WTC11 (cell line): ENCODE measurements around the gene CDIP1. TPM values are rescaled to one million over a fixed set of nuclear protein-coding genes. Genes with fewer than 3 reads are reported as not detected.
A peak's percentile ranks its signal among the peaks of the same experiment; 100 is the strongest.

Source experiments
- ATAC-seq: fragments of 200-7000 bp; cut with Tn5 transposase; 2 replicates; pipeline ENCODE4 v1.10.0; 2021; ENCODE audit warnings: mild to moderate bottlenecking, moderate library complexity
- CTCF ChIA-PET: fragments of 300-600 bp; sonication (Branson Sonifier 250); formaldehyde crosslinking; loops from one replicate; lab custom pipeline; 2021; ENCODE audit warnings: antibody characterized with exemption; lab: Charles Lee
- POLR2A ChIA-PET: fragments of 350-600 bp; sonication (Branson Sonifier 250); formaldehyde crosslinking; loops from one replicate; lab custom pipeline; 2021; ENCODE audit warnings: antibody characterized with exemption; lab: Charles Lee
- DNase-seq: peaks from one replicate; pipeline ENCODE4 v3.0.0; 2021; ENCODE audit warnings: low spot score
- H3K27ac Mint-ChIP-seq: 2 replicates; pipeline ENCODE4 v1.8.0; 2021; ENCODE audit warnings: mixed read lengths
- H3K27me3 Mint-ChIP-seq: 2 replicates; pipeline ENCODE4 v1.8.0; 2021; ENCODE audit warnings: low read depth, mild to moderate bottlenecking, moderate library complexity, mixed read lengths
- H3K36me3 Mint-ChIP-seq: 2 replicates; pipeline ENCODE4 v1.8.0; 2021; ENCODE audit warnings: mixed read lengths
- H3K4me1 Mint-ChIP-seq: 2 replicates; pipeline ENCODE4 v1.8.0; 2022; ENCODE audit warnings: mixed read lengths
- H3K4me3 Mint-ChIP-seq: 2 replicates; pipeline ENCODE4 v1.8.0; 2021; ENCODE audit warnings: mild to moderate bottlenecking, moderate library complexity, mixed read lengths
- H3K9me3 Mint-ChIP-seq: 2 replicates; pipeline ENCODE4 v1.8.0; 2021; ENCODE audit warnings: mixed read lengths
- ATF6 ChIP-seq: sonication (generic); formaldehyde crosslinking; IDR thresholded peaks from 2 replicates; pipeline ENCODE4 v1.8.1; 2023; ENCODE audit warnings: mild to moderate bottlenecking, missing genetic modification reagents
- CTCF ChIP-seq: fragments of 200-600 bp; IDR thresholded peaks from 2 replicates; pipeline ENCODE4 v1.8.0; 2022; ENCODE audit warnings: antibody characterized with exemption
- EMX1 ChIP-seq: fragments of 250-450 bp; sonication (Bioruptor Pico); IDR thresholded peaks from 2 replicates; pipeline ENCODE4 v1.8.0; 2021; ENCODE audit warnings: mild to moderate bottlenecking
- ERG ChIP-seq: fragments of 250-450 bp; sonication (Bioruptor Pico); IDR thresholded peaks from 2 replicates; pipeline ENCODE4 v1.8.0; 2021; ENCODE audit warnings: mild to moderate bottlenecking
- NR3C1 ChIP-seq: sonication (generic); formaldehyde crosslinking; conservative IDR thresholded peaks from 2 replicates; pipeline ENCODE4 v1.8.1; 2023; ENCODE audit warnings: low read depth, mild to moderate bottlenecking, missing genetic modification reagents
- SOX15 ChIP-seq: fragments of 250-450 bp; sonication (Bioruptor Pico); IDR thresholded peaks from 2 replicates; pipeline ENCODE4 v1.9.0; 2021; ENCODE audit warnings: mild to moderate bottlenecking
- SP1 ChIP-seq: sonication (generic); formaldehyde crosslinking; conservative IDR thresholded peaks from 2 replicates; pipeline ENCODE4 v1.8.1; 2022; ENCODE audit warnings: missing genetic modification reagents
- STAT6 ChIP-seq: sonication (generic); formaldehyde crosslinking; conservative IDR thresholded peaks from 2 replicates; pipeline ENCODE4 v1.8.1; 2023; ENCODE audit warnings: mild to moderate bottlenecking, low read depth, missing genetic modification reagents, moderate library complexity
- USF1 ChIP-seq: sonication (generic); formaldehyde crosslinking; IDR thresholded peaks from 2 replicates; pipeline ENCODE4 v1.8.0; 2022; ENCODE audit warnings: mild to moderate bottlenecking, missing genetic modification reagents
- ZNF396 ChIP-seq: fragments of 250-450 bp; sonication (Bioruptor Pico); IDR thresholded peaks from 2 replicates; pipeline ENCODE4 v1.8.0; 2021; ENCODE audit warnings: mild to moderate bottlenecking, moderate library complexity, borderline replicate concordance
- ZNF532 ChIP-seq: fragments of 250-450 bp; sonication (Bioruptor Pico); IDR thresholded peaks from 2 replicates; pipeline ENCODE4 v1.9.0; 2021; ENCODE audit warnings: mild to moderate bottlenecking, borderline replicate concordance
- total RNA-seq: library from RNA; stranded (reverse); gene quantifications from 3 replicates; pipeline ENCODE4 v1.2.3, GENCODE V29; 2021

Gene CDIP1
- total RNA-seq, 1 experiment from 2014 or later, result 68.9 TPM

- no peak for TF ChIP-seq NR3C1 (CRISPR knock-in tag)
Observed at GRCh38 chr16:4508806-4509205, 29.8 kb downstream of the CDIP1 start (continued).

GRCh38 chr16:4507588-4508345 lies 30.8 kb downstream of the CDIP1 start:
- TF ChIP-seq ZNF396, result no peak
- ATAC-seq, result no peak
- Mint-ChIP-seq H3K27ac (no peak overlapping the region; the same call in 1 of the 2 replicates), H3K9me3 (no peaks in the 10 kb centered on the region), H3K4me3 (no peak overlapping the region), H3K4me1 (0 out of 2 replicates have a peak, but pooled peaks cover 2% of the 10 kb centered on the region), H3K36me3 (peaks cover 12% of the 10 kb centered on the region), H3K27me3 (no peaks in the 10 kb centered on the region; the same call in 1 of the 2 replicates)
- ChIA-PET CTCF (interaction anchor here (0.6 to 5.1 kb wide), 17 partner anchors 10 to 187 kb away, joined by 3 to 23 read pairs (median 5); partner anchors contain the start of genes CDIP1, HMOX2 and MGRN1), POLR2A (no interaction called here)
- DNase-seq, result no peak

- Mint-ChIP-seq H3K27me3 (no peaks in the 10 kb centered on the region; the same call in 1 of the 2 replicates), H3K4me3 (no peak overlapping the region), H3K9me3 (no peaks in the 10 kb centered on the region), H3K4me1 (peaks cover 6% of the 10 kb centered on the region; the same call in 1 of the 2 replicates), H3K36me3 (peaks cover 12% of the 10 kb centered on the region), H3K27ac (peak overlapping the region; percentile 13)
- CTCF ChIA-PET, result interaction anchor here (0.7 to 5.1 kb wide), 21 partner anchors 8 to 1027 kb away, joined by 3 to 23 read pairs (median 5); partner anchors contain the start of genes HMOX2, MGRN1 and NMRAL1
- TF ChIP-seq CTCF (peak; percentile 88), ZNF532 (CRISPR knock-in tag) (no peak)
- DNase-seq (peak; percentile 51), ATAC-seq (peak; percentile 88)
- POLR2A ChIA-PET, result no interaction called here
Observed at GRCh38 chr16:4506450-4506849, 32.1 kb downstream of the CDIP1 start.

- Mint-ChIP-seq H3K4me1 (peaks cover 12% of the 10 kb centered on the region), H3K36me3 (peaks cover 12% of the 10 kb centered on the region), H3K27ac (no peak overlapping the region), H3K9me3 (no peaks in the 10 kb centered on the region), H3K27me3 (no peaks in the 10 kb centered on the region; the same call in 1 of the 2 replicates), H3K4me3 (no peak overlapping the region)
- ChIA-PET CTCF (interaction anchor here (0.7 to 5.1 kb wide), 19 partner anchors 9 to 1028 kb away, joined by 3 to 23 read pairs (median 4); partner anchors contain the start of gene MGRN1), POLR2A (no interaction called here)
- ATAC-seq (no peak), DNase-seq (no peak)
- no peak for TF ChIP-seq EMX1
- no peak for TF ChIP-seq STAT6 (CRISPR knock-in tag)
- TF ChIP-seq SP1 (CRISPR knock-in tag), result no peak
- no peak for TF ChIP-seq ATF6
- no peak for TF ChIP-seq ERG (CRISPR knock-in tag)
- TF ChIP-seq USF1 (CRISPR knock-in tag), result no peak
- no peak for TF ChIP-seq SOX15 (CRISPR knock-in tag)
Observed at GRCh38 chr16:4505356-4506147, 33.0 kb downstream of the CDIP1 start.
